Measurements from ENCODE around the gene IPO11. TPM values are rescaled to one million over a fixed set of nuclear protein-coding genes. Genes with fewer than 3 reads are reported as not detected.
"Not testable (repeated sequence)": the region's sequence is repeated elsewhere in the genome, so short reads cannot be mapped to it uniquely, and the experiment has no call there.

Gene IPO11
- total RNA-seq, 2 donors from 2014 or later, result 26.6 to 39.7 TPM

GRCh38 chr5:62504129-62504528, 91.6 kb downstream of the IPO11 start:
- no peak overlapping the region for H3K27ac Mint-ChIP-seq
- no peaks in the 10 kb centered on the region for H3K4me1 Mint-ChIP-seq (ENCODE audit: low read depth)
- no peak overlapping the region for H3K4me3 Mint-ChIP-seq
- ATAC-seq (replicated peaks in 1 of 2) (no peak), DNase-seq (no peak)
- H3K9me3 Mint-ChIP-seq, result peaks cover 0 to 2% of the 10 kb centered on the region in 2 donors
- H3K27me3 Mint-ChIP-seq (ENCODE audit: low read depth), result no peaks in the 10 kb centered on the region
- H3K36me3 Mint-ChIP-seq (ENCODE audit: insufficient read depth in 2 of 2), result peaks cover 6 to 16% of the 10 kb centered on the region in 2 donors

GRCh38 chr5:62506659-62507460, 94.3 kb downstream of the IPO11 start:
- no peak for DNase-seq
- Mint-ChIP-seq H3K27me3 (ENCODE audit: low read depth) (no peaks in the 10 kb centered on the region), H3K36me3 (ENCODE audit: insufficient read depth in 2 of 2) (peaks cover 9 to 21% of the 10 kb centered on the region in 2 donors), H3K4me3 (no peak overlapping the region), H3K4me1 (ENCODE audit: low read depth) (no peaks in the 10 kb centered on the region), H3K9me3 (peaks cover 0 to 2% of the 10 kb centered on the region in 2 donors), H3K27ac (no peak overlapping the region)
- no peak for ATAC-seq (replicated peaks in 1 of 2)

GRCh38 chr5:62508760-62509159, 96.2 kb downstream of the IPO11 start:
- not testable (repeated sequence) for H3K4me3 Mint-ChIP-seq; DNase-seq; H3K27me3 Mint-ChIP-seq (ENCODE audit: low read depth); H3K27ac Mint-ChIP-seq; H3K9me3 Mint-ChIP-seq; H3K4me1 Mint-ChIP-seq (ENCODE audit: low read depth); ATAC-seq (replicated peaks in 1 of 2)
- peaks cover 9 to 15% of the 10 kb centered on the region in 2 donors for H3K36me3 Mint-ChIP-seq (ENCODE audit: insufficient read depth in 2 of 2)

- Mint-ChIP-seq H3K4me1 (ENCODE audit: low read depth) (no peaks in the 10 kb centered on the region), H3K27me3 (ENCODE audit: low read depth) (no peaks in the 10 kb centered on the region), H3K27ac (no peak overlapping the region), H3K9me3 (peaks cover 0 to 2% of the 10 kb centered on the region in 2 donors), H3K36me3 (ENCODE audit: insufficient read depth in 2 of 2) (peaks cover 9 to 15% of the 10 kb centered on the region in 2 donors), H3K4me3 (no peak overlapping the region)
- no peak for DNase-seq
- no peak for ATAC-seq (replicated peaks in 1 of 2)
Observed at GRCh38 chr5:62509806-62510205, 97.2 kb downstream of the IPO11 start.

GRCh38 chr5:62513085-62513484, 100.5 kb downstream of the IPO11 start:
- peaks cover 9 to 11% of the 10 kb centered on the region in 2 donors for H3K36me3 Mint-ChIP-seq (ENCODE audit: insufficient read depth in 2 of 2)
- ATAC-seq (replicated peaks in 1 of 2); H3K27ac Mint-ChIP-seq; H3K4me1 Mint-ChIP-seq (ENCODE audit: low read depth); H3K27me3 Mint-ChIP-seq (ENCODE audit: low read depth); H3K4me3 Mint-ChIP-seq; DNase-seq; H3K9me3 Mint-ChIP-seq: not testable (repeated sequence)

GRCh38 chr5:62514510-62515119, 102.1 kb downstream of the IPO11 start:
- Mint-ChIP-seq H3K4me3 (no peak overlapping the region), H3K36me3 (ENCODE audit: insufficient read depth in 2 of 2) (peaks cover 3 to 10% of the 10 kb centered on the region in 2 donors), H3K27me3 (ENCODE audit: low read depth) (no peaks in the 10 kb centered on the region), H3K4me1 (ENCODE audit: low read depth) (no peaks in the 10 kb centered on the region), H3K9me3 (no peaks in the 10 kb centered on the region), H3K27ac (no peak overlapping the region)
- DNase-seq (no peak), ATAC-seq (replicated peaks in 1 of 2) (no peak)

GRCh38 chr5:62520812-62521211, 108.2 kb downstream of the IPO11 start:
- H3K27me3 Mint-ChIP-seq (ENCODE audit: low read depth); DNase-seq; H3K4me3 Mint-ChIP-seq; H3K27ac Mint-ChIP-seq; H3K36me3 Mint-ChIP-seq (ENCODE audit: insufficient read depth in 2 of 2); H3K9me3 Mint-ChIP-seq; ATAC-seq (replicated peaks in 1 of 2): not testable (repeated sequence)
- peaks cover 11% of the 10 kb centered on the region for H3K4me1 Mint-ChIP-seq (ENCODE audit: low read depth)

- ATAC-seq (replicated peaks in 1 of 2), result no peak
- Mint-ChIP-seq H3K27ac (peak overlapping the region; percentile 32), H3K4me1 (ENCODE audit: low read depth) (peaks cover 11% of the 10 kb centered on the region), H3K4me3 (no peak overlapping the region), H3K27me3 (ENCODE audit: low read depth) (no peaks in the 10 kb centered on the region), H3K36me3 (ENCODE audit: insufficient read depth in 2 of 2) (peaks cover 4 to 7% of the 10 kb centered on the region in 2 donors), H3K9me3 (no peaks in the 10 kb centered on the region)
- no peak for DNase-seq
Observed at GRCh38 chr5:62521319-62521718, 108.8 kb downstream of the IPO11 start.

- ATAC-seq (replicated peaks in 1 of 2) (no peak), DNase-seq (no peak)
- no peak overlapping the region for H3K4me3 Mint-ChIP-seq
- H3K9me3 Mint-ChIP-seq, result no peaks in the 10 kb centered on the region
- H3K4me1 Mint-ChIP-seq (ENCODE audit: low read depth), result peaks cover 11% of the 10 kb centered on the region
- no peaks in the 10 kb centered on the region for H3K27me3 Mint-ChIP-seq (ENCODE audit: low read depth)
- H3K27ac Mint-ChIP-seq, result peak overlapping the region; percentile 39
- H3K36me3 Mint-ChIP-seq (ENCODE audit: insufficient read depth in 2 of 2), result peaks cover 4 to 9% of the 10 kb centered on the region in 2 donors
Observed at GRCh38 chr5:62522811-62523210, 110.2 kb downstream of the IPO11 start.

- peaks cover 3% of the 10 kb centered on the region in 2 donors for H3K9me3 Mint-ChIP-seq
- no peak overlapping the region for H3K4me3 Mint-ChIP-seq
Observed at GRCh38 chr5:62533597-62533996, 121.0 kb downstream of the IPO11 start.

GRCh38 chr5:62534461-62535236, 122.1 kb downstream of the IPO11 start:
- H3K36me3 Mint-ChIP-seq (ENCODE audit: insufficient read depth in 2 of 2), result peaks cover 7 to 15% of the 10 kb centered on the region in 2 donors
- DNase-seq, result no peak
- H3K9me3 Mint-ChIP-seq, result peaks cover 5% of the 10 kb centered on the region in 2 donors
- H3K4me3 Mint-ChIP-seq, result no peak overlapping the region
- H3K4me1 Mint-ChIP-seq (ENCODE audit: low read depth), result peaks cover 11% of the 10 kb centered on the region
- no peak for ATAC-seq (replicated peaks in 1 of 2)
- H3K27ac Mint-ChIP-seq, result no peak overlapping the region
- H3K27me3 Mint-ChIP-seq (ENCODE audit: low read depth), result no peaks in the 10 kb centered on the region

More at GRCh38 chr5:62533597-62533996, 121.0 kb downstream of the IPO11 start:
- H3K36me3 Mint-ChIP-seq (ENCODE audit: insufficient read depth in 2 of 2), result peaks cover 5 to 12% of the 10 kb centered on the region in 2 donors
- ATAC-seq (replicated peaks in 1 of 2) (no peak), DNase-seq (no peak)
- peaks cover 7% of the 10 kb centered on the region for H3K4me1 Mint-ChIP-seq (ENCODE audit: low read depth)
- H3K27me3 Mint-ChIP-seq (ENCODE audit: low read depth), result no peaks in the 10 kb centered on the region
- H3K27ac Mint-ChIP-seq, result no peak overlapping the region

GRCh38 chr5:62536232-62536631, 123.7 kb downstream of the IPO11 start:
- Mint-ChIP-seq H3K36me3 (ENCODE audit: insufficient read depth in 2 of 2) (peaks cover 7 to 16% of the 10 kb centered on the region in 2 donors), H3K27ac (no peak overlapping the region), H3K4me3 (no peak overlapping the region), H3K9me3 (peaks cover 5% of the 10 kb centered on the region in 2 donors), H3K4me1 (ENCODE audit: low read depth) (peaks cover 11% of the 10 kb centered on the region), H3K27me3 (ENCODE audit: low read depth) (no peaks in the 10 kb centered on the region)
- ATAC-seq (replicated peaks in 1 of 2), result no peak
- no peak for DNase-seq

- DNase-seq, result no peak
- peaks cover 11% of the 10 kb centered on the region for H3K4me1 Mint-ChIP-seq (ENCODE audit: low read depth)
- no peaks in the 10 kb centered on the region for H3K27me3 Mint-ChIP-seq (ENCODE audit: low read depth)
- no peak overlapping the region for H3K4me3 Mint-ChIP-seq
- ATAC-seq (replicated peaks in 1 of 2), result no peak
- peaks cover 7 to 11% of the 10 kb centered on the region in 2 donors for H3K36me3 Mint-ChIP-seq (ENCODE audit: insufficient read depth in 2 of 2)
- no peak overlapping the region for H3K27ac Mint-ChIP-seq
- peaks cover 5% of the 10 kb centered on the region in 2 donors for H3K9me3 Mint-ChIP-seq
Observed at GRCh38 chr5:62536783-62537182, 124.2 kb downstream of the IPO11 start.

Data from activated T-cell treated with anti-CD3 and anti-CD28 coated beads, Interleukin-2, amount 50 U/mL, for 72 hours (primary cell).